Smooth muscle cell (in vitro differentiated cells): ENCODE data around the gene RELL2. TPM values are rescaled to one million over a fixed set of nuclear protein-coding genes. Genes with fewer than 3 reads are reported as not detected.

Experiments
- DNase-seq: peaks from one replicate; lab custom pipeline; 2025; ENCODE audit not compliant: unreplicated experiment; lab: John Stamatoyannopoulos, UW
- H2AFZ ChIP-seq: fragments of 200-600 bp; sonication (generic); 2 replicates; pipeline ENCODE4 v1.6.0; 2016; ENCODE audit warnings: antibody characterized with exemption, low read depth, mild to moderate bottlenecking
- H3F3A ChIP-seq: fragments of 200-600 bp; sonication (generic); 2 replicates; pipeline ENCODE4 v1.6.0; 2017; ENCODE audit warnings: antibody characterized with exemption, low read depth
- H3K27ac ChIP-seq: fragments of 200-600 bp; sonication (generic); 2 replicates; pipeline ENCODE4 v1.5.1; 2016; ENCODE audit warnings: low read depth, mild to moderate bottlenecking
- H3K27me3 ChIP-seq: fragments of 200-600 bp; sonication (generic); 2 replicates; pipeline ENCODE4 v1.6.1; 2016; ENCODE audit warnings: low read depth, mild to moderate bottlenecking
- H3K36me3 ChIP-seq: fragments of 200-600 bp; sonication (generic); 2 replicates; pipeline ENCODE4 v1.5.1; 2016; ENCODE audit warnings: low read depth
- H3K4me1 ChIP-seq: fragments of 200-600 bp; sonication (generic); 2 replicates; pipeline ENCODE4 v1.5.1; 2016; ENCODE audit warnings: low read depth
- H3K4me2 ChIP-seq: fragments of 200-600 bp; sonication (generic); 2 replicates; pipeline ENCODE4 v1.6.0; 2016; ENCODE audit warnings: mild to moderate bottlenecking
- H3K4me3 ChIP-seq: fragments of 200-600 bp; sonication (generic); 2 replicates; pipeline ENCODE4 v1.5.1; 2016; ENCODE audit warnings: mild to moderate bottlenecking
- H3K79me2 ChIP-seq: fragments of 200-600 bp; sonication (generic); 2 replicates; pipeline ENCODE4 v1.6.0; 2016; ENCODE audit warnings: low read depth, mild to moderate bottlenecking
- H3K9ac ChIP-seq: fragments of 200-600 bp; sonication (generic); 2 replicates; pipeline ENCODE4 v1.6.0; 2016; ENCODE audit warnings: low read depth
- H3K9me3 ChIP-seq: fragments of 200-600 bp; sonication (generic); replicated peaks from 2 replicates; pipeline ENCODE4 v1.5.1; 2016; ENCODE audit warnings: low read depth
- H4K20me1 ChIP-seq: fragments of 200-600 bp; sonication (generic); 2 replicates; pipeline ENCODE4 v1.6.0; 2016; ENCODE audit warnings: low read depth
- WGBS: methylation state at CpG from one replicate; pipeline ENCODE4 v1.1.7; 2016; ENCODE audit warnings: low lambda C conversion rate; 5-methylcytosine and 5-hydroxymethylcytosine counted together
- polyA plus RNA-seq: library from polyadenylated mRNA; unstranded; fragments of >200 nt; fragmentation: Nextera tagmentation; extraction: Ambion mirVana; gene quantifications from 2 replicates; pipeline ENCODE4 v1.2.1, GENCODE V29; 2016
- total RNA-seq: library from RNA; depleted of rRNA; stranded (reverse); fragments of >200 nt; gene quantifications from 2 replicates; pipeline ENCODE4 v1.2.3, GENCODE V29; 2014
- TF ChIP-seq, protein P1 (sequence below): fragments of 200-600 bp; sonication (generic); IDR thresholded peaks from 2 replicates; pipeline ENCODE4 v1.5.1; 2017; ENCODE audit warnings: borderline replicate concordance, mild to moderate bottlenecking, antibody characterized with exemption; ENCODE audit not compliant: insufficient read depth, poor library complexity, severe bottlenecking

RELL2 gene
- total and polyA plus RNA-seq, 2 experiments from 2014 or later: 4.2 to 8.7 TPM

DNA sequence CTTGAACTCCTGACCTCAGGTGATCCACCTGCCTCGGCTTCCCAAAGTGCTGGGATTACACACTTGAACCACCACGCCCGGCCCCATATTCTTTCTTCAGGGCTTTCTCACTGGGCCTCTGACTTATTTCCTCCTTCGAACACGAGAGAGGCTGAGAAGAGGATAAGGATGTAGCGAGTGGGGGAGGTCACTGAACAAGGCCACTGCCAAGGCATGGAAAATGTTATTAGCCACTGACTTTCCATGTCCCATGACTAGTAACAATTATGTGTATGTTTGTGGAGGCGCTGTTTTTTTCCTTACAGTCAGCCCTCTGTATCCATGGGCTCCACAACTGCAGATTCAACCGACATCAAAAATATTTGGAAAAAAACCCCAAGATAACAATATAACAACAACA, 26.7 kb downstream of the RELL2 start:
- Histone ChIP-seq H3K9ac (no peak overlapping the region), H3K79me2 (no peaks in the 10 kb centered on the region), H3K4me1 (no peaks in the 10 kb centered on the region), H3K9me3 (no peaks in the 10 kb centered on the region), H3F3A (no peaks in the 10 kb centered on the region), H4K20me1 (no peaks in the 10 kb centered on the region), H3K27me3 (no peaks in the 10 kb centered on the region), H2AFZ (no peak overlapping the region), H3K4me2 (no peak overlapping the region), H3K36me3 (no peaks in the 10 kb centered on the region), H3K4me3 (no peak overlapping the region), H3K27ac (no peak overlapping the region)
- DNase-seq: no peak
- WGBS: 94% methylated on average over 8 of the region's 8 CpGs
- TF ChIP-seq, protein P1, sequence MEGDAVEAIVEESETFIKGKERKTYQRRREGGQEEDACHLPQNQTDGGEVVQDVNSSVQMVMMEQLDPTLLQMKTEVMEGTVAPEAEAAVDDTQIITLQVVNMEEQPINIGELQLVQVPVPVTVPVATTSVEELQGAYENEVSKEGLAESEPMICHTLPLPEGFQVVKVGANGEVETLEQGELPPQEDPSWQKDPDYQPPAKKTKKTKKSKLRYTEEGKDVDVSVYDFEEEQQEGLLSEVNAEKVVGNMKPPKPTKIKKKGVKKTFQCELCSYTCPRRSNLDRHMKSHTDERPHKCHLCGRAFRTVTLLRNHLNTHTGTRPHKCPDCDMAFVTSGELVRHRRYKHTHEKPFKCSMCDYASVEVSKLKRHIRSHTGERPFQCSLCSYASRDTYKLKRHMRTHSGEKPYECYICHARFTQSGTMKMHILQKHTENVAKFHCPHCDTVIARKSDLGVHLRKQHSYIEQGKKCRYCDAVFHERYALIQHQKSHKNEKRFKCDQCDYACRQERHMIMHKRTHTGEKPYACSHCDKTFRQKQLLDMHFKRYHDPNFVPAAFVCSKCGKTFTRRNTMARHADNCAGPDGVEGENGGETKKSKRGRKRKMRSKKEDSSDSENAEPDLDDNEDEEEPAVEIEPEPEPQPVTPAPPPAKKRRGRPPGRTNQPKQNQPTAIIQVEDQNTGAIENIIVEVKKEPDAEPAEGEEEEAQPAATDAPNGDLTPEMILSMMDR: no peak

DNA sequence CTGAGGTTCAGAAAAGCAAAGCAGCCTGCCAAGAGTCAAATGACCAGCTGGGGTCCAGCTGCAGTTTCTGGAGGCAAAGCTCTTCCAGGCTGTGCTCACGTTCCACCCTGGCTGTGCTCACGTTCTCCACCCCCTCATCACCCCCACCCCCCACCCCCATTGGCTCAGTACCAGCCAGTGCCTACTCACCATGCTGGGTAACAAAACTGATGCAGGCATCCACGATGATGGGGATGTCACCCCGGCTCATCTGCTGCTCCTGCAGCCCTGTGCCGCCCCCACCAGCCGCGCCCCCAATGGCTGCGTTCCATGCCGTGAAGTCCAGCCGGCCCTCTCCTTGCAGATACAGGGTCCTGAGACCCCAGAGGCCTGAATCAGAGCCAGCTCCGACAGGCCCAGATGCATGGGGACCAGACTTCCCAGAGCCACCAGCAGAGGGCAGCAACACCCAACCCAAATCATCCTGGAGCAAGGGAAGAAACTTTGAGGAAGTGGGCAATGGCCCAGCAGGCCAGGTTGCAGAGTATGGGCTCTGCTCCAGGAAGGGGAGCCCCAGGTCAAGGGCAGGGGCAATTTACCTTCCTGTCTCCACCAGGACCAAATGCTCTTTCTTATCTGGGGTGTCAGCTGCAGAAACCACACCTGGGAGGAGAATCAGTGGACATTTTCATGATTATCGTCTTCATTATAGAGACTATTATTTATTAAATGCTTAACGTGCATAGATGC, 28.1 kb downstream of the RELL2 start:
- TF ChIP-seq, protein P1: peak; percentile 93
- no peaks in the 10 kb centered on the region for H3K4me1 ChIP-seq
- no peaks in the 10 kb centered on the region for H3K9me3 ChIP-seq
- no peaks in the 10 kb centered on the region for H3K27me3 ChIP-seq
- H3K4me2 ChIP-seq: no peak overlapping the region
- no peaks in the 10 kb centered on the region for H3F3A ChIP-seq
- H3K36me3 ChIP-seq: no peaks in the 10 kb centered on the region
- no peaks in the 10 kb centered on the region for H4K20me1 ChIP-seq
- H3K9ac ChIP-seq: no peak overlapping the region
- H3K79me2 ChIP-seq: no peaks in the 10 kb centered on the region
- no peak overlapping the region for H3K4me3 ChIP-seq
- DNase-seq: peak; percentile 37
- H3K27ac ChIP-seq: no peak overlapping the region
- no peak overlapping the region for H2AFZ ChIP-seq
- 53% methylated on average over 12 of the region's 13 CpGs for WGBS

DNA sequence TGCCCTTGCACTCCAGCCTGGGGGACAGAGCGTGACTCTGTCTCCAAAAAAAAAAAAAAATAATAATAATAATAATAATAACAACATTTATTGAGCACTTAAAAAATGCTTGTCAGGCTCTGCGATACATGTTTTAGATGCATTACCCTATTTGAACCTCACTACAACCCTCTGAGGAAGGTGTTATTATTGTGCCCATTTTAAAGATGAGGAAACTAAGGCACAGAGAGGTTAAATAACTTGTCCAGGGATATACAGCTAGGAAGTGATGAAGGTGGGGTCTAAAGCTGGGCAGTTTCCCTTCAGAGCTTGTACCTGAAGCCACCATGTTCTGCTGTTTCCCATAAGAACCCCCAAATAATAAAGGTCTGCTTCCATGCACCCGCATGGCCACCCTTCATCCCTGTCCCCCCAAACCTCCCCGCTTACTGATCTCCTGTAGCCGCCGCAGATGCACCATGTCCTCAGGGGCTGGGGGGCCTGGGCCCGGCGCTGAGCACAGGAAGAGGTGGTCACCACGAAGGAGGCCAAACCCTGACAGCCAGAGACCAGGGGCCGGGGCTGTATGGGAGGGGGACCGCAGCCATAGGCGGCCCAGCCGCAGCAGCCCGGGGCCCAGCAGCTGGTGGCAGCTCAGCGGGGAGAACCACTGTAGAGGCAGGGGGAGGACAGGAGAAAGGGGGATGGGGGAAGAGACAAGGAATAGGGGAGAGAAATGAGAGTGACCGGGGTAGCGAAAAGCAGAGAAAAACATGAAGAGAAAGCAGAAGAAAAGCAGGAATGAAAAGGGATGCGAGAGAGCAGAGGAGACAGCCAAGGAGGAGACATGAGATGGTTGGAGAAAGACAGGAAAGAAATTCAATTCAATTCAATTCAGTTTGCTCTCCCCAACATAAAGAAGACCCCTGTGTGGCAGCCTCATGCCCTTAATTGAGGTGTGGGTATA, 29.5 kb downstream of the RELL2 start:
- no peak for DNase-seq
- no peak overlapping the region for H3K9ac ChIP-seq
- no peaks in the 10 kb centered on the region for H3K9me3 ChIP-seq
- no peaks in the 10 kb centered on the region for H3K4me1 ChIP-seq
- H4K20me1 ChIP-seq: no peaks in the 10 kb centered on the region
- H3K36me3 ChIP-seq: no peaks in the 10 kb centered on the region
- H3K27me3 ChIP-seq: no peaks in the 10 kb centered on the region
- no peak overlapping the region for H3K27ac ChIP-seq
- 94% methylated on average over 18 of the region's 18 CpGs for WGBS
- H3K79me2 ChIP-seq: no peaks in the 10 kb centered on the region
- H3K4me3 ChIP-seq: no peak overlapping the region
- no peak overlapping the region for H3K4me2 ChIP-seq
- no peaks in the 10 kb centered on the region for H3F3A ChIP-seq
- TF ChIP-seq, protein P1: no peak
- no peak overlapping the region for H2AFZ ChIP-seq
